ENCODE measurements around the gene MOB3C. TPM values are rescaled to one million over a fixed set of nuclear protein-coding genes. Genes with fewer than 3 reads are reported as not detected.
A peak's percentile ranks its signal among the peaks of the same experiment; 100 is the strongest.

MOB3C gene
- polyA plus RNA-seq, 3 donors, result 5.3 to 18.1 (median 6.1) TPM

DNA sequence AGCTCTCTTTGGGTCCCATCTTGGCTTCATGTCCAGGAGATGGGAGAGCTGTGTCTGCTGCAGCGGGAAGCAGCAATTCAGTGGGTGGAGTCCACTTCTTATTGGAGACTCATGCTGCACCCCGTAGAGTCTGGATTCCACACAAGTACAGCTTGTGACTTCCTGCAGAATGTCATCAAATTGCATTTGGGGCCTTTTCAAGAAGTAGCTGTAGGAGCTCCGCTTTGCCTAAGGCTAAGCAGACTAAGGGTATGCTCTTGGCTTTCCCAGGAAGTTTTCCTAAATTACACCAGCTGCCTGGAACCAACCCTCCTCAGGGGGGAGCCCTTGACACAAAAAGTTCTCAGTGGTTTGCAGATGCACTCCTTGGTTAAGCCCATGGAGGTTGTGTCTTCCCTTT is 5.7 kb upstream of the MOB3C start:
- Histone ChIP-seq H3K79me2 (ENCODE audit: insufficient read depth, low read length) (no peaks in the 10 kb centered on the region), H3K36me3 (replicated peaks in 1 of 2; ENCODE audit: control insufficient read depth in 1 of 2, insufficient read depth in 2 of 2, low read length in 2 of 2) (no peaks in the 10 kb centered on the region), H3K4me2 (replicated peaks; ENCODE audit: extremely low read depth, low read length, poor library complexity, severe bottlenecking) (no peak overlapping the region), H3K9ac (ENCODE audit: insufficient read depth, low read length, poor library complexity, severe bottlenecking) (no peak overlapping the region), H3K27me3 (ENCODE audit: control insufficient read depth in 2 of 2, insufficient read depth in 2 of 2, low read length in 2 of 2) (no peaks in the 10 kb centered on the region), H4K20me1 (ENCODE audit: insufficient read depth, low read length) (no peaks in the 10 kb centered on the region), H3K4me1 (ENCODE audit: control insufficient read depth in 1 of 2, insufficient read depth in 2 of 2, low read length in 2 of 2) (peaks cover 4 to 9% of the 10 kb centered on the region in 2 donors), H2AFZ (ENCODE audit: insufficient read depth, low read depth, low read length, poor library complexity, severe bottlenecking) (no peak overlapping the region), H3K27ac (ENCODE audit: low read depth in 1 of 2, low read length in 2 of 2) (no peak overlapping the region), H3K4me3 (replicated peaks in 1 of 3; ENCODE audit: low read depth in 2 of 3, low read length in 3 of 3) (no peak overlapping the region), H3K9me3 (replicated peaks in 1 of 2; ENCODE audit: control insufficient read depth in 1 of 2, insufficient read depth in 1 of 2, low read length in 2 of 2) (no peaks in the 10 kb centered on the region)
- DNase-seq, result no peak
- TF ChIP-seq, protein P1, sequence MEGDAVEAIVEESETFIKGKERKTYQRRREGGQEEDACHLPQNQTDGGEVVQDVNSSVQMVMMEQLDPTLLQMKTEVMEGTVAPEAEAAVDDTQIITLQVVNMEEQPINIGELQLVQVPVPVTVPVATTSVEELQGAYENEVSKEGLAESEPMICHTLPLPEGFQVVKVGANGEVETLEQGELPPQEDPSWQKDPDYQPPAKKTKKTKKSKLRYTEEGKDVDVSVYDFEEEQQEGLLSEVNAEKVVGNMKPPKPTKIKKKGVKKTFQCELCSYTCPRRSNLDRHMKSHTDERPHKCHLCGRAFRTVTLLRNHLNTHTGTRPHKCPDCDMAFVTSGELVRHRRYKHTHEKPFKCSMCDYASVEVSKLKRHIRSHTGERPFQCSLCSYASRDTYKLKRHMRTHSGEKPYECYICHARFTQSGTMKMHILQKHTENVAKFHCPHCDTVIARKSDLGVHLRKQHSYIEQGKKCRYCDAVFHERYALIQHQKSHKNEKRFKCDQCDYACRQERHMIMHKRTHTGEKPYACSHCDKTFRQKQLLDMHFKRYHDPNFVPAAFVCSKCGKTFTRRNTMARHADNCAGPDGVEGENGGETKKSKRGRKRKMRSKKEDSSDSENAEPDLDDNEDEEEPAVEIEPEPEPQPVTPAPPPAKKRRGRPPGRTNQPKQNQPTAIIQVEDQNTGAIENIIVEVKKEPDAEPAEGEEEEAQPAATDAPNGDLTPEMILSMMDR (IDR thresholded peaks at IDR 0.05), result peak; percentile 42
- H3K4me3 Mint-ChIP-seq, result no peak overlapping the region
- intact Hi-C loops (cut with micrococcal nuclease), result no loop called here
- no peaks in the 10 kb centered on the region for H3K36me3 Mint-ChIP-seq
- H3K27me3 Mint-ChIP-seq (ENCODE audit: low read depth in 3 of 3), result peaks cover 0 to 3% (median 3%) of the 10 kb centered on the region in 3 donors
- H3K27ac Mint-ChIP-seq, result no peak overlapping the region
- WGBS (ENCODE audit: insufficient coverage), result 73% methylated on average over 3 of the region's 3 CpGs
- no peaks in the 10 kb centered on the region for H3K9me3 Mint-ChIP-seq
- peaks cover 14% of the 10 kb centered on the region for H3K4me1 Mint-ChIP-seq

DNA sequence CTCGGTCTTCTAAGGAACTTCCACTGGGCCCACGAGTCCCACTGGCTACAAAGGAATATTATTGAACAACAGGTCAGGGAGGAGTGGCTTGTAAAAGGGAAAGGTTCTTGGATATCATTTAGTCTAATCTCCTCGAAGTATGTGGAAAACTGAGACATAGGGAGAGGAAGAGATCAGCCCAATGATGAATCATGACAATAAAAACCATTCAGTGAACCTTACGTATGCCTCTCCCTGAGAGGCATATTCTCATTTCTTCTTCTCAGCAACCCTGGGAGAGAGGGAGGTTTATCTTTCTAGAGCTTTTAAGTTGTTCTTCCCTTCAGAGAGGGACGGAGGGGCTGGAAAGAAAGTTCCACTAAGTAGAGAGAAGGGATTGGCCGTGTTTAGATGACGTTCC is 5.3 kb upstream of the MOB3C start:
- H3K9me3 ChIP-seq (replicated peaks in 1 of 2; ENCODE audit: control insufficient read depth in 1 of 2, insufficient read depth in 1 of 2, low read length in 2 of 2), result no peaks in the 10 kb centered on the region
- WGBS (ENCODE audit: insufficient coverage), result 94% methylated on average over 5 of the region's 7 CpGs
- DNase-seq, result no peak
- H3K9me3 Mint-ChIP-seq, result no peaks in the 10 kb centered on the region
- TF ChIP-seq, protein P1 (IDR thresholded peaks at IDR 0.05), result no peak
- no peaks in the 10 kb centered on the region for H3K36me3 Mint-ChIP-seq
- H3K27me3 Mint-ChIP-seq (ENCODE audit: low read depth in 3 of 3), result peaks cover 0 to 5% (median 3%) of the 10 kb centered on the region in 3 donors
- peaks cover 8 to 14% of the 10 kb centered on the region in 2 donors for H3K4me1 ChIP-seq (ENCODE audit: control insufficient read depth in 1 of 2, insufficient read depth in 2 of 2, low read length in 2 of 2)
- no peaks in the 10 kb centered on the region for H3K36me3 ChIP-seq (replicated peaks in 1 of 2; ENCODE audit: control insufficient read depth in 1 of 2, insufficient read depth in 2 of 2, low read length in 2 of 2)
- no peak overlapping the region for H3K4me3 ChIP-seq (replicated peaks in 1 of 3; ENCODE audit: low read depth in 2 of 3, low read length in 3 of 3)
- H3K27me3 ChIP-seq (ENCODE audit: control insufficient read depth in 2 of 2, insufficient read depth in 2 of 2, low read length in 2 of 2), result no peaks in the 10 kb centered on the region
- no peak overlapping the region for H3K27ac ChIP-seq (ENCODE audit: low read depth in 1 of 2, low read length in 2 of 2)
- peaks cover under 1% of the 10 kb centered on the region for H3K79me2 ChIP-seq (ENCODE audit: insufficient read depth, low read length)
- no peak overlapping the region for H3K27ac Mint-ChIP-seq
- intact Hi-C loops (cut with micrococcal nuclease), result no loop called here
- no peak overlapping the region for H2AFZ ChIP-seq (ENCODE audit: insufficient read depth, low read depth, low read length, poor library complexity, severe bottlenecking)
- no peak overlapping the region for H3K4me2 ChIP-seq (replicated peaks; ENCODE audit: extremely low read depth, low read length, poor library complexity, severe bottlenecking)
- H3K4me1 Mint-ChIP-seq, result peaks cover 18% of the 10 kb centered on the region
- H3K9ac ChIP-seq (ENCODE audit: insufficient read depth, low read length, poor library complexity, severe bottlenecking), result no peak overlapping the region
- H3K4me3 Mint-ChIP-seq, result no peak overlapping the region
- no peaks in the 10 kb centered on the region for H4K20me1 ChIP-seq (ENCODE audit: insufficient read depth, low read length)
